K562 (cell line): Measurements from ENCODE around the gene KNSTRN. TPM values are rescaled to one million over a fixed set of nuclear protein-coding genes. Genes with fewer than 3 reads are reported as not detected.

Experiments used
- ATAC-seq: fragments of 200-7000 bp; cut with Tn5 transposase; 3 replicates; pipeline ENCODE4 v1.9.1; 2020; ENCODE audit warnings: moderate library complexity
- BruUV-seq: library from RNA; stranded (reverse); fragments of 400-500 nt; replicated peaks from 2 replicates; lab custom pipeline; 2021; lab: Mats Ljungman, UMichigan
- CTCF ChIA-PET: fragments of 300-600 bp; formaldehyde crosslinking; extraction: SDS; loops from one replicate; lab custom pipeline; 2021; ENCODE audit warnings: low intra/inter-chr PET ratio; lab: Yijun Ruan, JAX
- POLR2A ChIA-PET: fragments of 300-600, 350-650 bp; sonication (Branson Sonifier 250); formaldehyde crosslinking; extraction: SDS; loops from one replicate; lab custom pipeline; 2021; ENCODE audit warnings: antibody characterized with exemption, inconsistent platforms; lab: Yijun Ruan, JAX
- DNase-seq, 4 experiments: peaks; one replicate each; pipeline versions ENCODE4 v3.0.0 to v3.0.0-alpha.2; 2011 to 2018; ENCODE audit warnings: low spot score in 3 of 4, mixed read lengths in 3 of 4; ENCODE audit errors: extremely low read depth in 1 of 4
- FAIRE-seq: peaks from 2 replicates; lab custom pipeline; 2011; peaks lifted over from hg19 to GRCh38; lab: Jason Lieb, UNC
- H2AFZ ChIP-seq: 2 replicates; pipeline ENCODE4 v1.6.0; 2011; ENCODE audit warnings: low read depth, low read length, control low read depth, inconsistent platforms
- H3K27ac ChIP-seq: fragments of 200-600 bp; 3 replicates; pipeline ENCODE4 v1.8.0; 2011; ENCODE audit warnings: low read depth, mild to moderate bottlenecking, control low read depth, inconsistent platforms, low read length, moderate library complexity, mixed read lengths; ENCODE audit errors: extremely low read depth
- H3K27me3 ChIP-seq, 2 experiments: fragments of 300-600 bp in 1 of 2; 2 replicates in 1 of 2; 3 replicates in 1 of 2; pipeline versions ENCODE4 v1.6.0 to v1.8.0; 2011; ENCODE audit warnings: inconsistent platforms in 2 of 2, low read length in 2 of 2, mild to moderate bottlenecking in 1 of 2, mixed read lengths in 1 of 2, moderate library complexity in 1 of 2; ENCODE audit not compliant: control insufficient read depth in 2 of 2, insufficient read depth in 2 of 2
- H3K36me3 ChIP-seq: fragments of 300-600 bp; 3 replicates; pipeline ENCODE4 v1.8.0; 2011; ENCODE audit warnings: mild to moderate bottlenecking, low read length, inconsistent platforms; ENCODE audit not compliant: control insufficient read depth, insufficient read depth
- H3K4me1 ChIP-seq, 2 experiments: fragments of 200-600 bp in 1 of 2; replicated peaks in 1 of 2; 2 replicates in 1 of 2; 3 replicates in 1 of 2; pipeline versions ENCODE4 v1.5.1 to v1.8.0; 2011; ENCODE audit warnings: inconsistent platforms in 2 of 2, low read length in 2 of 2, mild to moderate bottlenecking in 1 of 2, mixed read lengths in 1 of 2, moderate library complexity in 1 of 2; ENCODE audit not compliant: control insufficient read depth in 2 of 2, insufficient read depth in 2 of 2
- H3K4me2 ChIP-seq: 2 replicates; pipeline ENCODE4 v1.6.1; 2011; ENCODE audit warnings: low read length, control low read depth, inconsistent platforms, mixed read lengths; ENCODE audit not compliant: insufficient read depth
- H3K4me3 ChIP-seq: fragments of 200-600 bp; sonication (generic), shearing (Covaris generic); 2 replicates; pipeline ENCODE4 v1.5.1; 2016; ENCODE audit warnings: control low read depth, inconsistent platforms
- H3K79me2 ChIP-seq: fragments of 200-600 bp; 3 replicates; pipeline ENCODE4 v1.8.0; 2011; ENCODE audit warnings: low read length, inconsistent platforms; ENCODE audit not compliant: control insufficient read depth, insufficient read depth
- H3K9ac ChIP-seq, 2 experiments: 2 replicates each; pipeline versions ENCODE4 v1.6.0 to v1.6.1; 2011; ENCODE audit warnings: low read depth in 2 of 2, low read length in 2 of 2, control low read depth in 1 of 2, inconsistent platforms in 1 of 2, mild to moderate bottlenecking in 1 of 2, mixed read lengths in 1 of 2; ENCODE audit not compliant: insufficient read depth in 1 of 2
- H3K9me1 ChIP-seq: one replicate; pipeline ENCODE4 v1.6.0; 2011; ENCODE audit warnings: inconsistent platforms, mild to moderate bottlenecking, low read length, moderate library complexity; ENCODE audit not compliant: control insufficient read depth, insufficient read depth
- H3K9me3 ChIP-seq: replicated peaks from 2 replicates; pipeline ENCODE4 v1.5.1; 2011; ENCODE audit warnings: low read depth, low read length, inconsistent platforms; ENCODE audit not compliant: control insufficient read depth, insufficient read depth
- H4K20me1 ChIP-seq: replicated peaks from 2 replicates; pipeline ENCODE4 v1.6.1; 2011; ENCODE audit warnings: low read length, inconsistent platforms, mixed read lengths; ENCODE audit not compliant: control insufficient read depth, insufficient read depth
- GABPA ChIP-seq: fragments of 200-800 bp; sonication (Bioruptor generic); conservative IDR thresholded peaks from 2 replicates; pipeline ENCODE4 v1.6.1; 2016; ENCODE audit warnings: low read depth, missing genetic modification characterization, missing compliant biosample characterization
- GATA2 ChIP-seq: sonication (generic); formaldehyde crosslinking; IDR thresholded peaks from 2 replicates; pipeline ENCODE4 v1.4.0; 2020; ENCODE audit warnings: mild to moderate bottlenecking, missing genetic modification reagents
- GTF2E2 ChIP-seq: fragments of 200-800 bp; sonication (Bioruptor generic); IDR thresholded peaks from 2 replicates; pipeline ENCODE4 v1.6.1; 2016; ENCODE audit warnings: missing genetic modification characterization, missing compliant biosample characterization
- RCOR1 ChIP-seq, 2 experiments: IDR thresholded peaks; 2 replicates each; pipeline ENCODE4 v1.6.1; 2012; ENCODE audit warnings: low read depth in 2 of 2, low read length in 2 of 2, borderline replicate concordance in 1 of 2, improper control_type of control experiment in 1 of 2
- RNF2 ChIP-seq: sonication (generic); IDR thresholded peaks from 2 replicates; pipeline ENCODE4 v1.6.1; 2016
- SETDB1 ChIP-seq: IDR thresholded peaks from one replicate; pipeline ENCODE4 v1.6.1; 2012; ENCODE audit warnings: low read length, control low read depth, inconsistent platforms
- ZNF57 ChIP-seq: fragments of 450-650 bp; formaldehyde crosslinking; IDR thresholded peaks from 2 replicates; pipeline ENCODE4 v1.4.0; 2020; ENCODE audit warnings: mild to moderate bottlenecking, moderate library complexity
- ZNF644 ChIP-seq: fragments of 200-800 bp; sonication (Bioruptor generic); IDR thresholded peaks from 2 replicates; pipeline ENCODE4 v1.6.1; 2016; ENCODE audit warnings: low read depth, missing genetic modification characterization, missing compliant biosample characterization
- ZSCAN29 ChIP-seq: fragments of 450-650 bp; IDR thresholded peaks from 2 replicates; pipeline ENCODE4 v1.6.1; 2017
- WGBS: fragments of 100-300 bp; shearing (Covaris generic); methylation state at CpG from one replicate; pipeline ENCODE4 v1.1.6; 2016; ENCODE audit warnings: low coverage, mixed read lengths; ENCODE audit not compliant: insufficient coverage; ENCODE audit errors: missing lambda C conversion rate; 5-methylcytosine and 5-hydroxymethylcytosine counted together
- in situ Hi-C: fragments of 300-500 bp; cut with MboI; formaldehyde crosslinking; loops from 4 replicates; pipeline ENCODE4 v1.15.0; 2018; ENCODE audit warnings: inconsistent platforms, mixed read lengths
- intact Hi-C: fragments of 100-400 bp; cut with micrococcal nuclease; formaldehyde crosslinking; loops from 2 replicates; pipeline ENCODE4 v1.14.2; 2022
- polyA plus RNA-seq, 8 experiments: library from polyadenylated mRNA; depleted of rRNA in 4 of 8; stranded (reverse) in 5 of 8; unstranded in 3 of 8; fragments of >200 nt; fragmentation: Nextera tagmentation in 2 of 8; fragmentation: Illumina TruSeq in 1 of 8; extraction: Ambion mirVana in 2 of 8; extraction: Trizol in 1 of 8; gene quantifications; 2 replicates each; pipeline versions ENCODE4 v1.2.1 to v1.2.3, GENCODE V29; 2011 to 2014; ENCODE audit warnings: inconsistent platforms in 1 of 8, missing spikeins in 1 of 8
- total RNA-seq, 7 experiments: library from RNA; depleted of rRNA in 6 of 7; stranded (reverse); fragments of >200 nt in 6 of 7; fragmentation: Illumina TruSeq in 2 of 7; extraction: Trizol in 2 of 7; gene quantifications; 2 replicates each; pipeline versions ENCODE4 v1.2.1 to v1.2.3, GENCODE V29; 2011 to 2021; ENCODE audit warnings: low replicate concordance in 1 of 7
- TF ChIP-seq, protein P1 (sequence below): sonication (generic); formaldehyde crosslinking; IDR thresholded peaks from 2 replicates; pipeline ENCODE4 v1.9.0; 2022; ENCODE audit warnings: mild to moderate bottlenecking, missing genetic modification reagents
- TF ChIP-seq, protein P2 (sequence below): fragments of 450-650 bp; formaldehyde crosslinking; IDR thresholded peaks from 2 replicates; pipeline ENCODE4 v1.4.0; 2020; ENCODE audit warnings: mild to moderate bottlenecking, moderate library complexity
- TF ChIP-seq, protein P3 (sequence below): fragments of 250-450 bp; sonication (Bioruptor Pico); IDR thresholded peaks from 2 replicates; pipeline ENCODE4 v1.4.0; 2020; ENCODE audit warnings: mild to moderate bottlenecking, moderate library complexity
- TF ChIP-seq, protein P4 (sequence below): fragments of 450-650 bp; formaldehyde crosslinking; IDR thresholded peaks from 2 replicates; pipeline ENCODE4 v1.4.0; 2020; ENCODE audit warnings: mild to moderate bottlenecking, moderate library complexity
- TF ChIP-seq, protein P5 (sequence below): fragments of 250-450 bp; sonication (Bioruptor Pico); IDR thresholded peaks from 2 replicates; pipeline ENCODE4 v1.9.0; 2021; ENCODE audit warnings: mild to moderate bottlenecking, inconsistent platforms

Gene KNSTRN
- total and polyA plus RNA-seq, 9 of the 15 experiments (the other 6 are each of a cell fraction or from before 2014, with no cell fraction given), result 48.7 to 88.2 (median 66.3) TPM

DNA sequence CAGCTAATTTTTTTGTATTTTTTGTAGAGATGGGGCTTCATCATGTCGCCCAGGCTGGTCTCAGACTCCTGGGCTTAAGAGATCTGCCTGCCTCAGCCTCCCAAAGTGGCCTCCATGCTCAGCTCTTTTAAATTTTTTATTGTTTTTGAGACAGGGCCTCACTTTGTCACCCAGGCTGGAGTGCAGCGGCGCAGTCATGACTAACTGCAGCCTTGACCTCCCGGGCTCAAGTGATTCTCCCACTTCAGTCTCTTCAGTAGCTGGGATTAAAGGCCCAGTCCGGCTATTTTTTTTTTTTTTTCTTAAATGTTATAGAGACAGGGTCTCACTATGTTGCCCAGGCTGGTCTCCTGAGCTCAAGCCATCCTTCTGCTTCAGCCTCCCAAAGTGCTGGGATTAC is 43.2 kb downstream of the KNSTRN start:
- no peak overlapping the region for H3K4me3 ChIP-seq
- H3K79me2 ChIP-seq, result no peaks in the 10 kb centered on the region
- no peaks in the 10 kb centered on the region for H3K27me3 ChIP-seq
- no peaks in the 10 kb centered on the region for H4K20me1 ChIP-seq
- no peak overlapping the region for H2AFZ ChIP-seq
- no peak for FAIRE-seq
- H3K27ac ChIP-seq, result no peak overlapping the region
- peaks cover 22 to 42% of the 10 kb centered on the region in 2 experiments; a peak in 4 of 5 replicates for H3K4me1 ChIP-seq
- H3K9me1 ChIP-seq, result no peaks in the 10 kb centered on the region
- no peak for ATAC-seq
- no peaks in the 10 kb centered on the region for H3K9me3 ChIP-seq
- POLR2A ChIA-PET, result interaction anchor here (0.8 to 3.7 kb wide), 4 partner anchors 10 to 49 kb away, joined by 3 to 16 read pairs (median 3); no protein-coding TSS in a partner anchor
- no TSS peak for BruUV-seq
- CTCF ChIA-PET, result no interaction called here
- intact Hi-C loops, result no loop called here
- H3K9ac ChIP-seq, result no peak overlapping the region
- in situ Hi-C loops, result loop anchor here (10.0 kb wide), 2 partner anchors 211 to 371 kb away; no protein-coding TSS in a partner anchor
- DNase-seq, result no peak
- no peak overlapping the region for H3K4me2 ChIP-seq
- H3K36me3 ChIP-seq, result no peaks in the 10 kb centered on the region
- 77% methylated on average over 4 of the region's 5 CpGs for WGBS
- TF ChIP-seq, protein P1, sequence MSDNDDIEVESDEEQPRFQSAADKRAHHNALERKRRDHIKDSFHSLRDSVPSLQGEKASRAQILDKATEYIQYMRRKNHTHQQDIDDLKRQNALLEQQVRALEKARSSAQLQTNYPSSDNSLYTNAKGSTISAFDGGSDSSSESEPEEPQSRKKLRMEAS (CRISPR knock-in tag), result no peak
- TF ChIP-seq ZNF57 (CRISPR knock-in tag) (no peak), SETDB1 (no peak), ZNF644 (no peak), ZSCAN29 (no peak), GATA2 (CRISPR knock-in tag) (no peak), GABPA (tag) (no peak), GTF2E2 (tag) (no peak), RNF2 (no peak), RCOR1 (IDR thresholded peaks at IDR 0.05; ENCODE audit: borderline replicate concordance in 1 of 2, low read depth in 2 of 2, low read length in 2 of 2) (no peak)
- TF ChIP-seq, protein P2, sequence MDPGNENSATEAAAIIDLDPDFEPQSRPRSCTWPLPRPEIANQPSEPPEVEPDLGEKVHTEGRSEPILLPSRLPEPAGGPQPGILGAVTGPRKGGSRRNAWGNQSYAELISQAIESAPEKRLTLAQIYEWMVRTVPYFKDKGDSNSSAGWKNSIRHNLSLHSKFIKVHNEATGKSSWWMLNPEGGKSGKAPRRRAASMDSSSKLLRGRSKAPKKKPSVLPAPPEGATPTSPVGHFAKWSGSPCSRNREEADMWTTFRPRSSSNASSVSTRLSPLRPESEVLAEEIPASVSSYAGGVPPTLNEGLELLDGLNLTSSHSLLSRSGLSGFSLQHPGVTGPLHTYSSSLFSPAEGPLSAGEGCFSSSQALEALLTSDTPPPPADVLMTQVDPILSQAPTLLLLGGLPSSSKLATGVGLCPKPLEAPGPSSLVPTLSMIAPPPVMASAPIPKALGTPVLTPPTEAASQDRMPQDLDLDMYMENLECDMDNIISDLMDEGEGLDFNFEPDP, result no peak
- TF ChIP-seq, protein P3, sequence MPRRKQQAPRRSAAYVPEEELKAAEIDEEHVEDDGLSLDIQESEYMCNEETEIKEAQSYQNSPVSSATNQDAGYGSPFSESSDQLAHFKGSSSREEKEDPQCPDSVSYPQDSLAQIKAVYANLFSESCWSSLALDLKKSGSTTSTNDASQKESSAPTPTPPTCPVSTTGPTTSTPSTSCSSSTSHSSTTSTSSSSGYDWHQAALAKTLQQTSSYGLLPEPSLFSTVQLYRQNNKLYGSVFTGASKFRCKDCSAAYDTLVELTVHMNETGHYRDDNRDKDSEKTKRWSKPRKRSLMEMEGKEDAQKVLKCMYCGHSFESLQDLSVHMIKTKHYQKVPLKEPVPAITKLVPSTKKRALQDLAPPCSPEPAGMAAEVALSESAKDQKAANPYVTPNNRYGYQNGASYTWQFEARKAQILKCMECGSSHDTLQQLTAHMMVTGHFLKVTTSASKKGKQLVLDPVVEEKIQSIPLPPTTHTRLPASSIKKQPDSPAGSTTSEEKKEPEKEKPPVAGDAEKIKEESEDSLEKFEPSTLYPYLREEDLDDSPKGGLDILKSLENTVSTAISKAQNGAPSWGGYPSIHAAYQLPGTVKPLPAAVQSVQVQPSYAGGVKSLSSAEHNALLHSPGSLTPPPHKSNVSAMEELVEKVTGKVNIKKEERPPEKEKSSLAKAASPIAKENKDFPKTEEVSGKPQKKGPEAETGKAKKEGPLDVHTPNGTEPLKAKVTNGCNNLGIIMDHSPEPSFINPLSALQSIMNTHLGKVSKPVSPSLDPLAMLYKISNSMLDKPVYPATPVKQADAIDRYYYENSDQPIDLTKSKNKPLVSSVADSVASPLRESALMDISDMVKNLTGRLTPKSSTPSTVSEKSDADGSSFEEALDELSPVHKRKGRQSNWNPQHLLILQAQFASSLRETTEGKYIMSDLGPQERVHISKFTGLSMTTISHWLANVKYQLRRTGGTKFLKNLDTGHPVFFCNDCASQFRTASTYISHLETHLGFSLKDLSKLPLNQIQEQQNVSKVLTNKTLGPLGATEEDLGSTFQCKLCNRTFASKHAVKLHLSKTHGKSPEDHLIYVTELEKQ (CRISPR knock-in tag), result no peak
- TF ChIP-seq, protein P4, sequence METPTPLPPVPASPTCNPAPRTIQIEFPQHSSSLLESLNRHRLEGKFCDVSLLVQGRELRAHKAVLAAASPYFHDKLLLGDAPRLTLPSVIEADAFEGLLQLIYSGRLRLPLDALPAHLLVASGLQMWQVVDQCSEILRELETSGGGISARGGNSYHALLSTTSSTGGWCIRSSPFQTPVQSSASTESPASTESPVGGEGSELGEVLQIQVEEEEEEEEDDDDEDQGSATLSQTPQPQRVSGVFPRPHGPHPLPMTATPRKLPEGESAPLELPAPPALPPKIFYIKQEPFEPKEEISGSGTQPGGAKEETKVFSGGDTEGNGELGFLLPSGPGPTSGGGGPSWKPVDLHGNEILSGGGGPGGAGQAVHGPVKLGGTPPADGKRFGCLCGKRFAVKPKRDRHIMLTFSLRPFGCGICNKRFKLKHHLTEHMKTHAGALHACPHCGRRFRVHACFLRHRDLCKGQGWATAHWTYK (CRISPR knock-in tag), result no peak
- TF ChIP-seq, protein P5, sequence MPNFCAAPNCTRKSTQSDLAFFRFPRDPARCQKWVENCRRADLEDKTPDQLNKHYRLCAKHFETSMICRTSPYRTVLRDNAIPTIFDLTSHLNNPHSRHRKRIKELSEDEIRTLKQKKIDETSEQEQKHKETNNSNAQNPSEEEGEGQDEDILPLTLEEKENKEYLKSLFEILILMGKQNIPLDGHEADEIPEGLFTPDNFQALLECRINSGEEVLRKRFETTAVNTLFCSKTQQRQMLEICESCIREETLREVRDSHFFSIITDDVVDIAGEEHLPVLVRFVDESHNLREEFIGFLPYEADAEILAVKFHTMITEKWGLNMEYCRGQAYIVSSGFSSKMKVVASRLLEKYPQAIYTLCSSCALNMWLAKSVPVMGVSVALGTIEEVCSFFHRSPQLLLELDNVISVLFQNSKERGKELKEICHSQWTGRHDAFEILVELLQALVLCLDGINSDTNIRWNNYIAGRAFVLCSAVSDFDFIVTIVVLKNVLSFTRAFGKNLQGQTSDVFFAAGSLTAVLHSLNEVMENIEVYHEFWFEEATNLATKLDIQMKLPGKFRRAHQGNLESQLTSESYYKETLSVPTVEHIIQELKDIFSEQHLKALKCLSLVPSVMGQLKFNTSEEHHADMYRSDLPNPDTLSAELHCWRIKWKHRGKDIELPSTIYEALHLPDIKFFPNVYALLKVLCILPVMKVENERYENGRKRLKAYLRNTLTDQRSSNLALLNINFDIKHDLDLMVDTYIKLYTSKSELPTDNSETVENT, result no peak
